Ovary (tissue), 9 donors: ENCODE data around the gene INPP1. TPM values are rescaled to one million over a fixed set of nuclear protein-coding genes. Genes with fewer than 3 reads are reported as not detected.

Source experiments
- DNase-seq, 5 donors: peaks; one replicate each; pipeline ENCODE4 v3.0.0-alpha.2; 2019 to 2020
- H3K27ac ChIP-seq, 2 donors: fragments of 200-600 bp; one replicate each; pipeline versions ENCODE4 v1.5.1 to v1.8.0; 2019 to 2022
- H3K27me3 ChIP-seq: fragments of 200-600 bp; one replicate; pipeline ENCODE4 v1.8.0; 2022
- H3K36me3 ChIP-seq: fragments of 200-600 bp; sonication (generic); one replicate; pipeline ENCODE4 v1.5.1; 2019
- H3K4me1 ChIP-seq: one replicate; pipeline ENCODE4 v1.8.1; 2013; ENCODE audit warnings: mild to moderate bottlenecking, moderate library complexity; ENCODE audit not compliant: insufficient read depth
- H3K4me3 ChIP-seq: fragments of 200-600 bp; sonication (generic); one replicate; pipeline ENCODE4 v1.5.1; 2017
- H3K9me3 ChIP-seq, 2 donors: fragments of 200-600 bp in 1 of 2; sonication (generic) in 1 of 2; one replicate each; pipeline versions ENCODE4 v1.5.1 to v1.8.1; 2013 to 2019; ENCODE audit warnings: mild to moderate bottlenecking in 1 of 2, moderate library complexity in 1 of 2
- EP300 ChIP-seq: sonication (generic); formaldehyde crosslinking; IDR thresholded peaks from one replicate; pipeline ENCODE4 v1.6.1; 2017; ENCODE audit warnings: antibody characterized with exemption
- POLR2A ChIP-seq: fragments of 450-650 bp; IDR thresholded peaks from one replicate; pipeline ENCODE4 v1.6.1; 2017; ENCODE audit warnings: antibody characterized with exemption, mild to moderate bottlenecking, moderate library complexity
- WGBS, 3 donors: extraction: QIAGEN DNeasy Blood & Tissue Kit in 1 of 3; methylation state at CpG; one replicate each; pipeline versions ENCODE4 v1.1.5 to v1.1.7; 2013 to 2017; 5-methylcytosine and 5-hydroxymethylcytosine counted together
- intact Hi-C, 4 donors: fragments of 100-400 bp; cut with DNase I; formaldehyde crosslinking; loops; one replicate each; pipeline versions ENCODE4 v1.11.0 to v1.15.1; 2022 to 2023
- polyA plus RNA-seq, 2 donors: library from polyadenylated mRNA; stranded (reverse); fragments of 200-250 nt in 1 of 2; fragments of 350-450 nt in 1 of 2; fragmentation: Illumina TruSeq in 1 of 2; extraction: RNeasy Lipid Tissue Mini Kit (QIAGEN cat#74804) in 1 of 2; gene quantifications; one replicate each; pipeline ENCODE4 v1.2.3, GENCODE V29; 2013 to 2014
- total RNA-seq, 7 donors: library from RNA; depleted of rRNA in 2 of 7; stranded (reverse); fragments of >200 nt in 2 of 7; fragmentation: NEBNext Ultra II Directional in 3 of 7; extraction: Animal tissue kit (Norgen Biotek cat#: 25700) in 3 of 7; gene quantifications; one replicate each; pipeline versions ENCODE4 v1.1.0 to v1.2.4, GENCODE V29; 2016 to 2023
- TF ChIP-seq, protein P1 (sequence below), 3 donors: fragments of 450-650 bp in 2 of 3; fragments of 200-600 bp in 1 of 3; IDR thresholded peaks; one replicate each; pipeline versions ENCODE4 v1.5.1 to v1.8.0; 2016 to 2022; ENCODE audit warnings: antibody characterized with exemption in 3 of 3, mild to moderate bottlenecking in 1 of 3
- donor health status: DM: no; HTN: no; CAD: no; lungs with moderate emphysema.
- donor health status: DM: no; HTN: no; CAD: no.
- donor health status: Bipolar disorder and iron deficiency.
- donor health status: DM: yes; HTN: yes; CAD: no.
- donor health status: DM: no; HTN: no; CAD: no.
- donor health status: DM: yes; HTN: yes; CAD: no.

INPP1 gene
- total and polyA plus RNA-seq, 9 donors, result 3.5 to 51.2 (median 12.7) TPM

DNA sequence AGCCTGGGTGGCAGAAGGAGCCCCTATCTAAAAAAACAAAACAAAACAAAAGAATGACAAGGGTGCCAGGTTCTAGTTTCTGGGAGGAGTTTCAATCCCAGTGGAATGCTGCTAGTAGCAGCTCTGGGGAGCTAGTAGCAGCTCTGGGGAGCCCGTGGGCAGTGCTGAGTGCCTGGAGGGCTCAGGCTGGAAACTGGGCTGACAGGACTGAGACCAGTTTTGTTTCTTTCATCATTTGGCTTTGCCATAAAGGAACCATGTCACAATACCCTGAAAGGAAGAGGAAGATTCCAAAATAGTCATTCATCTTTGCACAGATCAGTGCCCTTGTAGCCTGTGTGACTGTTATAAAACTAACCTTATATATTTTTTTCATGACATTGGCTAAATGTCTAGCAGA, 75.3 kb downstream of the INPP1 start:
- TF ChIP-seq, protein P1, sequence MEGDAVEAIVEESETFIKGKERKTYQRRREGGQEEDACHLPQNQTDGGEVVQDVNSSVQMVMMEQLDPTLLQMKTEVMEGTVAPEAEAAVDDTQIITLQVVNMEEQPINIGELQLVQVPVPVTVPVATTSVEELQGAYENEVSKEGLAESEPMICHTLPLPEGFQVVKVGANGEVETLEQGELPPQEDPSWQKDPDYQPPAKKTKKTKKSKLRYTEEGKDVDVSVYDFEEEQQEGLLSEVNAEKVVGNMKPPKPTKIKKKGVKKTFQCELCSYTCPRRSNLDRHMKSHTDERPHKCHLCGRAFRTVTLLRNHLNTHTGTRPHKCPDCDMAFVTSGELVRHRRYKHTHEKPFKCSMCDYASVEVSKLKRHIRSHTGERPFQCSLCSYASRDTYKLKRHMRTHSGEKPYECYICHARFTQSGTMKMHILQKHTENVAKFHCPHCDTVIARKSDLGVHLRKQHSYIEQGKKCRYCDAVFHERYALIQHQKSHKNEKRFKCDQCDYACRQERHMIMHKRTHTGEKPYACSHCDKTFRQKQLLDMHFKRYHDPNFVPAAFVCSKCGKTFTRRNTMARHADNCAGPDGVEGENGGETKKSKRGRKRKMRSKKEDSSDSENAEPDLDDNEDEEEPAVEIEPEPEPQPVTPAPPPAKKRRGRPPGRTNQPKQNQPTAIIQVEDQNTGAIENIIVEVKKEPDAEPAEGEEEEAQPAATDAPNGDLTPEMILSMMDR (IDR thresholded peaks at IDR 0.05), result no peak
- no peak for TF ChIP-seq POLR2A
- TF ChIP-seq EP300, result no peak
- no peak for DNase-seq
- Histone ChIP-seq H3K36me3 (no peaks in the 10 kb centered on the region), H3K9me3 (no peaks in the 10 kb centered on the region), H3K4me3 (no peak overlapping the region), H3K27me3 (no peaks in the 10 kb centered on the region), H3K27ac (no peak overlapping the region), H3K4me1 (no peaks in the 10 kb centered on the region)
- intact Hi-C loops, result no loop called here
- WGBS, 3 donors, result 77 to 81% (median 81%) methylated on average over 1 of the region's 1 CpG

DNA sequence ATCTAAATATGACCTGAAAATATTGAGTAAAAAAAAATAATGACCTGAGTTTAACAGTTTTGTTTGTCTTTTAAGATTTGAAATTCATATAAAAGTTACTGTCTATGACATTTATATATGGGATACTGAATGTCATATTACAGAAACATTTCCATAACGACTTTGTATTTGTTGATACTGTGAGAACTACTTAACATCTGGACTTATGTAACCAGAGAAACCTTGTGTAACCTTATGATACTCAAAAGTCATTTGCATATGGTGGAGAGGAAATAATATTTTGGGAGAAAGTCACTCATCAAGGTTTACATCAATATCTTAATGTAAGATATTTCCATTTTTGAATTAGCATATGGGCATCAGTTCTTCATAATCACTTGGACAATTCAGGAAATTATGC, 77.4 kb downstream of the INPP1 start:
- Histone ChIP-seq H3K36me3 (no peaks in the 10 kb centered on the region), H3K4me3 (no peak overlapping the region), H3K4me1 (no peaks in the 10 kb centered on the region), H3K27me3 (no peaks in the 10 kb centered on the region), H3K9me3 (no peaks in the 10 kb centered on the region), H3K27ac (no peak overlapping the region)
- DNase-seq, result no peak
- intact Hi-C loops, result no loop called here
- 13 to 36% (median 15%) methylated on average over 1 of the region's 1 CpG for WGBS, 3 donors
- no peak for TF ChIP-seq EP300
- no peak for TF ChIP-seq POLR2A
- TF ChIP-seq, protein P1 (IDR thresholded peaks at IDR 0.05), result no peak

Other genes with a start within 250 kb of the INPP1 start
- gene HIBCH, start 23.8 kb upstream of the INPP1 start, total RNA-seq, result 10 to 100 TPM; 11.4 to 28.4 (median 21.9) TPM
- 10 to 100 TPM in 1 of 2 donors, 1 to 10 TPM in 1; 9.7 to 20.5 TPM for gene HIBCH, start 23.8 kb upstream of the INPP1 start, polyA plus RNA-seq
- gene MFSD6, start 64.8 kb downstream of the INPP1 start, total RNA-seq, result 10 to 100 TPM in 5 of 7 donors, 1 to 10 TPM in 2; 7.7 to 68.1 (median 11.8) TPM
- 10 to 100 TPM; 10.1 to 16.0 TPM for gene MFSD6, start 64.8 kb downstream of the INPP1 start, polyA plus RNA-seq
- 1 to 10 TPM; 2.8 to 6.4 (median 4.5) TPM for gene NEMP2, start 191.1 kb downstream of the INPP1 start, total RNA-seq
- 1 to 10 TPM; 1.4 to 5.8 TPM for gene NEMP2, start 191.1 kb downstream of the INPP1 start, polyA plus RNA-seq